WTC11 (cell line): Measurements from ENCODE around the gene ANXA2.

ENCODE experiments used
- CREB1 ChIP-seq: sonication (generic); formaldehyde crosslinking; IDR thresholded peaks from 2 replicates; pipeline ENCODE4 v1.8.0; 2023; ENCODE audit warnings: mild to moderate bottlenecking, missing genetic modification reagents
- IRF2 ChIP-seq: sonication (generic); formaldehyde crosslinking; IDR thresholded peaks from 2 replicates; pipeline ENCODE4 v1.8.0; 2022; ENCODE audit warnings: low read depth, missing genetic modification reagents, borderline replicate concordance
- JUN ChIP-seq: sonication (generic); formaldehyde crosslinking; IDR thresholded peaks from 2 replicates; pipeline ENCODE4 v1.8.0; 2023; ENCODE audit warnings: mild to moderate bottlenecking, missing genetic modification reagents
- OVOL2 ChIP-seq: fragments of 250-450 bp; sonication (Bioruptor Pico); IDR thresholded peaks from 2 replicates; pipeline ENCODE4 v1.9.0; 2021; ENCODE audit warnings: mild to moderate bottlenecking, borderline replicate concordance
- SMAD4 ChIP-seq: sonication (generic); formaldehyde crosslinking; IDR thresholded peaks from 2 replicates; pipeline ENCODE4 v1.8.0; 2022; ENCODE audit warnings: mild to moderate bottlenecking, missing genetic modification reagents
- SP1 ChIP-seq: sonication (generic); formaldehyde crosslinking; conservative IDR thresholded peaks from 2 replicates; pipeline ENCODE4 v1.8.1; 2022; ENCODE audit warnings: missing genetic modification reagents
- TCF7 ChIP-seq: sonication (generic); formaldehyde crosslinking; IDR thresholded peaks from 2 replicates; pipeline ENCODE4 v1.8.0; 2022; ENCODE audit warnings: mild to moderate bottlenecking, low read depth, missing genetic modification reagents, moderate library complexity
- ZNF317 ChIP-seq: sonication (generic); formaldehyde crosslinking; IDR thresholded peaks from 2 replicates; pipeline ENCODE4 v1.8.1; 2023; ENCODE audit warnings: low read depth, mild to moderate bottlenecking, moderate library complexity, missing genetic modification reagents, borderline replicate concordance
- TF ChIP-seq, protein P1 (sequence below): fragments of 200-600 bp; IDR thresholded peaks from 2 replicates; pipeline ENCODE4 v1.8.0; 2022; ENCODE audit warnings: antibody characterized with exemption
- TF ChIP-seq, protein P2 (sequence below): sonication (generic); formaldehyde crosslinking; IDR thresholded peaks from 2 replicates; pipeline ENCODE4 v1.8.1; 2022; ENCODE audit warnings: low read depth, missing genetic modification reagents, borderline replicate concordance
- TF ChIP-seq, protein P3 (sequence below): sonication (generic); formaldehyde crosslinking; IDR thresholded peaks from 2 replicates; pipeline ENCODE4 v1.8.0; 2023; ENCODE audit warnings: missing genetic modification reagents, mild to moderate bottlenecking, borderline replicate concordance
- TF ChIP-seq, protein P4 (sequence below): sonication (generic); formaldehyde crosslinking; IDR thresholded peaks from 2 replicates; pipeline ENCODE4 v1.8.0; 2022; ENCODE audit warnings: mild to moderate bottlenecking, missing genetic modification reagents
- TF ChIP-seq, protein P5 (sequence below): sonication (generic); formaldehyde crosslinking; conservative IDR thresholded peaks from 2 replicates; pipeline ENCODE4 v1.8.1; 2022; ENCODE audit warnings: mild to moderate bottlenecking, missing genetic modification reagents

DNA sequence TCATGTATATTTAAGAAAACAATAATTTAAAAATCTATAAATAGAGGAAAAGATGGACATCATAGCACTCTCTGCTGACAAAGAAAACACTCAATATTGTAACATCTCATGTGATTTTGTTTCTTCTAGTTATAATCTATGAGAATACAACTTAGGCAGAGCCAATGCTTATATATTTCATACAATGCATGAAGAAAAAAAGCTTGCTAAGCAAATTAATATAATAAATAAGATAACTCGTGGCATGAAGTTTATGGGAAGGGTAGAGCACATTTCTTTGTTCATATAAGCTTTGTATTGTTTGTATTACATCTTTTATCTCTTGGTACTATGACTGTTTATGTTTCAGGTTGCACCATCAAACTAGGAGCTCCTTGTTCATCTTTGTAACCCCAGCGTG, 7.6 kb upstream of the ANXA2 start:
- TF ChIP-seq, protein P1, sequence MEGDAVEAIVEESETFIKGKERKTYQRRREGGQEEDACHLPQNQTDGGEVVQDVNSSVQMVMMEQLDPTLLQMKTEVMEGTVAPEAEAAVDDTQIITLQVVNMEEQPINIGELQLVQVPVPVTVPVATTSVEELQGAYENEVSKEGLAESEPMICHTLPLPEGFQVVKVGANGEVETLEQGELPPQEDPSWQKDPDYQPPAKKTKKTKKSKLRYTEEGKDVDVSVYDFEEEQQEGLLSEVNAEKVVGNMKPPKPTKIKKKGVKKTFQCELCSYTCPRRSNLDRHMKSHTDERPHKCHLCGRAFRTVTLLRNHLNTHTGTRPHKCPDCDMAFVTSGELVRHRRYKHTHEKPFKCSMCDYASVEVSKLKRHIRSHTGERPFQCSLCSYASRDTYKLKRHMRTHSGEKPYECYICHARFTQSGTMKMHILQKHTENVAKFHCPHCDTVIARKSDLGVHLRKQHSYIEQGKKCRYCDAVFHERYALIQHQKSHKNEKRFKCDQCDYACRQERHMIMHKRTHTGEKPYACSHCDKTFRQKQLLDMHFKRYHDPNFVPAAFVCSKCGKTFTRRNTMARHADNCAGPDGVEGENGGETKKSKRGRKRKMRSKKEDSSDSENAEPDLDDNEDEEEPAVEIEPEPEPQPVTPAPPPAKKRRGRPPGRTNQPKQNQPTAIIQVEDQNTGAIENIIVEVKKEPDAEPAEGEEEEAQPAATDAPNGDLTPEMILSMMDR = no peak
- TF ChIP-seq OVOL2 = no peak
- TF ChIP-seq, protein P2, sequence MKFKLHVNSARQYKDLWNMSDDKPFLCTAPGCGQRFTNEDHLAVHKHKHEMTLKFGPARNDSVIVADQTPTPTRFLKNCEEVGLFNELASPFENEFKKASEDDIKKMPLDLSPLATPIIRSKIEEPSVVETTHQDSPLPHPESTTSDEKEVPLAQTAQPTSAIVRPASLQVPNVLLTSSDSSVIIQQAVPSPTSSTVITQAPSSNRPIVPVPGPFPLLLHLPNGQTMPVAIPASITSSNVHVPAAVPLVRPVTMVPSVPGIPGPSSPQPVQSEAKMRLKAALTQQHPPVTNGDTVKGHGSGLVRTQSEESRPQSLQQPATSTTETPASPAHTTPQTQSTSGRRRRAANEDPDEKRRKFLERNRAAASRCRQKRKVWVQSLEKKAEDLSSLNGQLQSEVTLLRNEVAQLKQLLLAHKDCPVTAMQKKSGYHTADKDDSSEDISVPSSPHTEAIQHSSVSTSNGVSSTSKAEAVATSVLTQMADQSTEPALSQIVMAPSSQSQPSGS (CRISPR knock-in tag) = no peak
- no peak for TF ChIP-seq JUN (CRISPR knock-in tag)
- no peak for TF ChIP-seq CREB1 (CRISPR knock-in tag)
- no peak for TF ChIP-seq IRF2
- TF ChIP-seq, protein P3, sequence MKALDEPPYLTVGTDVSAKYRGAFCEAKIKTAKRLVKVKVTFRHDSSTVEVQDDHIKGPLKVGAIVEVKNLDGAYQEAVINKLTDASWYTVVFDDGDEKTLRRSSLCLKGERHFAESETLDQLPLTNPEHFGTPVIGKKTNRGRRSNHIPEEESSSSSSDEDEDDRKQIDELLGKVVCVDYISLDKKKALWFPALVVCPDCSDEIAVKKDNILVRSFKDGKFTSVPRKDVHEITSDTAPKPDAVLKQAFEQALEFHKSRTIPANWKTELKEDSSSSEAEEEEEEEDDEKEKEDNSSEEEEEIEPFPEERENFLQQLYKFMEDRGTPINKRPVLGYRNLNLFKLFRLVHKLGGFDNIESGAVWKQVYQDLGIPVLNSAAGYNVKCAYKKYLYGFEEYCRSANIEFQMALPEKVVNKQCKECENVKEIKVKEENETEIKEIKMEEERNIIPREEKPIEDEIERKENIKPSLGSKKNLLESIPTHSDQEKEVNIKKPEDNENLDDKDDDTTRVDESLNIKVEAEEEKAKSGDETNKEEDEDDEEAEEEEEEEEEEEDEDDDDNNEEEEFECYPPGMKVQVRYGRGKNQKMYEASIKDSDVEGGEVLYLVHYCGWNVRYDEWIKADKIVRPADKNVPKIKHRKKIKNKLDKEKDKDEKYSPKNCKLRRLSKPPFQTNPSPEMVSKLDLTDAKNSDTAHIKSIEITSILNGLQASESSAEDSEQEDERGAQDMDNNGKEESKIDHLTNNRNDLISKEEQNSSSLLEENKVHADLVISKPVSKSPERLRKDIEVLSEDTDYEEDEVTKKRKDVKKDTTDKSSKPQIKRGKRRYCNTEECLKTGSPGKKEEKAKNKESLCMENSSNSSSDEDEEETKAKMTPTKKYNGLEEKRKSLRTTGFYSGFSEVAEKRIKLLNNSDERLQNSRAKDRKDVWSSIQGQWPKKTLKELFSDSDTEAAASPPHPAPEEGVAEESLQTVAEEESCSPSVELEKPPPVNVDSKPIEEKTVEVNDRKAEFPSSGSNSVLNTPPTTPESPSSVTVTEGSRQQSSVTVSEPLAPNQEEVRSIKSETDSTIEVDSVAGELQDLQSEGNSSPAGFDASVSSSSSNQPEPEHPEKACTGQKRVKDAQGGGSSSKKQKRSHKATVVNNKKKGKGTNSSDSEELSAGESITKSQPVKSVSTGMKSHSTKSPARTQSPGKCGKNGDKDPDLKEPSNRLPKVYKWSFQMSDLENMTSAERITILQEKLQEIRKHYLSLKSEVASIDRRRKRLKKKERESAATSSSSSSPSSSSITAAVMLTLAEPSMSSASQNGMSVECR = no peak
- no peak for TF ChIP-seq TCF7 (CRISPR knock-in tag)
- no peak for TF ChIP-seq SMAD4 (CRISPR knock-in tag)
- no peak for TF ChIP-seq ZNF317 (CRISPR knock-in tag)
- TF ChIP-seq, protein P4, sequence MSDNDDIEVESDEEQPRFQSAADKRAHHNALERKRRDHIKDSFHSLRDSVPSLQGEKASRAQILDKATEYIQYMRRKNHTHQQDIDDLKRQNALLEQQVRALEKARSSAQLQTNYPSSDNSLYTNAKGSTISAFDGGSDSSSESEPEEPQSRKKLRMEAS (CRISPR knock-in tag) = no peak
- TF ChIP-seq SP1 = no peak
- TF ChIP-seq, protein P5, sequence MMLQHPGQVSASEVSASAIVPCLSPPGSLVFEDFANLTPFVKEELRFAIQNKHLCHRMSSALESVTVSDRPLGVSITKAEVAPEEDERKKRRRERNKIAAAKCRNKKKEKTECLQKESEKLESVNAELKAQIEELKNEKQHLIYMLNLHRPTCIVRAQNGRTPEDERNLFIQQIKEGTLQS (CRISPR knock-in tag) = no peak
